Measurements from ENCODE around the gene ANO2. TPM values are rescaled to one million over a fixed set of nuclear protein-coding genes. Genes with fewer than 3 reads are reported as not detected.

ANO2 gene
- total RNA-seq, 2 donors from 2014 or later: 14.3 to 28.5 TPM

- H3K9me3 ChIP-seq (ENCODE audit: control insufficient read depth, low read length): no peaks in the 10 kb centered on the region
- H3K4me3 Mint-ChIP-seq: no peak overlapping the region
- peaks cover 14% of the 10 kb centered on the region for H3K4me1 Mint-ChIP-seq
These were observed 164.5 kb downstream of the ANO2 start for GRCh38 chr12:5780536-5780935.

GRCh38 chr12:5779401-5779800 lies 165.7 kb downstream of the ANO2 start:
- Mint-ChIP-seq H3K36me3 (ENCODE audit: low read depth) (peaks cover 4% of the 10 kb centered on the region), H3K9me3 (no peaks in the 10 kb centered on the region), H3K4me3 (no peak overlapping the region), H3K4me1 (peaks cover 14% of the 10 kb centered on the region), H3K27ac (no peak overlapping the region), H3K27me3 (ENCODE audit: insufficient read depth) (peaks cover 6% of the 10 kb centered on the region)
- DNase-seq: no peak
- no peaks in the 10 kb centered on the region for H3K36me3 ChIP-seq (ENCODE audit: control insufficient read depth, insufficient read depth, low read length)
- H3K27ac ChIP-seq (ENCODE audit: low read depth, low read length): no peak overlapping the region
- H3K9ac ChIP-seq (ENCODE audit: extremely low read depth, low read length, poor library complexity, severe bottlenecking): no peak overlapping the region
- no peaks in the 10 kb centered on the region for H3K9me3 ChIP-seq (ENCODE audit: control insufficient read depth, low read length)
- TF ChIP-seq CTCF (conservative IDR thresholded peaks at IDR 0.05): no peak
- H3K4me3 ChIP-seq (ENCODE audit: low read length): no peak overlapping the region
- peaks cover 6% of the 10 kb centered on the region for H3K4me1 ChIP-seq (ENCODE audit: control insufficient read depth, insufficient read depth, low read length)
- 95 to 100% methylated on average over 2 to 5 of the region's 5 CpGs for WGBS, 2 experiments (ENCODE audit: insufficient coverage in 1 of 2, insufficient read length in 1 of 2)
- peaks cover 12% of the 10 kb centered on the region for H3K27me3 ChIP-seq (ENCODE audit: control insufficient read depth, insufficient read depth, low read length, poor library complexity, severe bottlenecking)

More at GRCh38 chr12:5780536-5780935, 164.5 kb downstream of the ANO2 start:
- no peaks in the 10 kb centered on the region for H3K36me3 ChIP-seq (ENCODE audit: control insufficient read depth, insufficient read depth, low read length)
- 88 to 90% methylated on average over 3 to 6 of the region's 8 CpGs for WGBS, 2 experiments (ENCODE audit: insufficient coverage in 1 of 2, insufficient read length in 1 of 2)
- H3K4me1 ChIP-seq (ENCODE audit: control insufficient read depth, insufficient read depth, low read length): peaks cover 6% of the 10 kb centered on the region
- no peak overlapping the region for H3K4me3 ChIP-seq (ENCODE audit: low read length)
- peaks cover 12% of the 10 kb centered on the region for H3K27me3 ChIP-seq (ENCODE audit: control insufficient read depth, insufficient read depth, low read length, poor library complexity, severe bottlenecking)
- Mint-ChIP-seq H3K27ac (no peak overlapping the region), H3K27me3 (ENCODE audit: insufficient read depth) (peaks cover 6% of the 10 kb centered on the region), H3K9me3 (no peaks in the 10 kb centered on the region), H3K36me3 (ENCODE audit: low read depth) (peaks cover 9% of the 10 kb centered on the region)
- H3K9ac ChIP-seq (ENCODE audit: extremely low read depth, low read length, poor library complexity, severe bottlenecking): no peak overlapping the region
- DNase-seq: peak; percentile 19
- no peak for TF ChIP-seq CTCF (conservative IDR thresholded peaks at IDR 0.05)
- no peak overlapping the region for H3K27ac ChIP-seq (ENCODE audit: low read depth, low read length)

GRCh38 chr12:5778821-5779220 lies 166.2 kb downstream of the ANO2 start:
- no peak for TF ChIP-seq CTCF (conservative IDR thresholded peaks at IDR 0.05)
- H3K4me3 Mint-ChIP-seq: no peak overlapping the region
- peaks cover 12% of the 10 kb centered on the region for H3K27me3 ChIP-seq (ENCODE audit: control insufficient read depth, insufficient read depth, low read length, poor library complexity, severe bottlenecking)
- no peak overlapping the region for H3K27ac ChIP-seq (ENCODE audit: low read depth, low read length)
- no peaks in the 10 kb centered on the region for H3K36me3 ChIP-seq (ENCODE audit: control insufficient read depth, insufficient read depth, low read length)
- H3K4me1 ChIP-seq (ENCODE audit: control insufficient read depth, insufficient read depth, low read length): peaks cover 6% of the 10 kb centered on the region
- no peaks in the 10 kb centered on the region for H3K36me3 Mint-ChIP-seq (ENCODE audit: low read depth)
- H3K4me3 ChIP-seq (ENCODE audit: low read length): no peak overlapping the region
- H3K4me1 Mint-ChIP-seq: peaks cover 11% of the 10 kb centered on the region
- DNase-seq: no peak
- H3K9me3 ChIP-seq (ENCODE audit: control insufficient read depth, low read length): no peaks in the 10 kb centered on the region
- H3K9me3 Mint-ChIP-seq: no peaks in the 10 kb centered on the region
- H3K9ac ChIP-seq (ENCODE audit: extremely low read depth, low read length, poor library complexity, severe bottlenecking): no peak overlapping the region
- H3K27me3 Mint-ChIP-seq (ENCODE audit: insufficient read depth): peaks cover 4% of the 10 kb centered on the region
- H3K27ac Mint-ChIP-seq: no peak overlapping the region

Data from endodermal cell (in vitro differentiated cells).